Body of pancreas (tissue), 4 donors: ENCODE data around the gene RHOBTB3.

Source experiments
- POLR2A ChIP-seq, 3 donors: fragments of 450-650 bp; IDR thresholded peaks; one replicate each; pipeline ENCODE4 v1.6.1; 2016; ENCODE audit warnings: antibody characterized with exemption in 3 of 3, mild to moderate bottlenecking in 2 of 3
- TF ChIP-seq, protein P1 (sequence below), 7 experiments: fragments of 450-650 bp in 4 of 7; fragments of 200-600 bp in 3 of 7; sonication (generic) in 3 of 7; IDR thresholded peaks; one replicate each; pipeline ENCODE4 v1.5.1; 2016 to 2019; ENCODE audit warnings: antibody characterized with exemption in 7 of 7

DNA sequence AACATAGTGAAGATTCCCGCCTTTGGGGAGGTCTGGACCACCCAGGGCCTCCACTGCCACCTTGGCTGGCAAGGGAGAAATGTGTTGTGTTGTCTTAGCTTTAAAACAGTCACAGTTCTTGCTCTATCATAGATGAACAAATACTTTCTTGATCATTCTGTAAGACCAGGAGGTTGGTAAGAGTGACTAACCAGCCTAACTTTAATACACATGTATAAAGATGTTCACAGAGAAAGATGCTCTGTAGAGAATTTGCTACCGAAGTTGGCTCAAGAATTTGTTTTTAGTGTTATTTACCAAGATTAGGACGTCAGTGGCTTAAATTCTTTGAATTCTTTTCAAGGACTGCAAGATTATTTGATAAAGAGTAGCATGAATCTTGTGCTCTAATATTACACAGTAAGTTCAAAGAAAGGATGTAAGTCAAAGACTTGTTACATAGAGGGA is 63.0 kb downstream of the RHOBTB3 start:
- TF ChIP-seq, protein P1, sequence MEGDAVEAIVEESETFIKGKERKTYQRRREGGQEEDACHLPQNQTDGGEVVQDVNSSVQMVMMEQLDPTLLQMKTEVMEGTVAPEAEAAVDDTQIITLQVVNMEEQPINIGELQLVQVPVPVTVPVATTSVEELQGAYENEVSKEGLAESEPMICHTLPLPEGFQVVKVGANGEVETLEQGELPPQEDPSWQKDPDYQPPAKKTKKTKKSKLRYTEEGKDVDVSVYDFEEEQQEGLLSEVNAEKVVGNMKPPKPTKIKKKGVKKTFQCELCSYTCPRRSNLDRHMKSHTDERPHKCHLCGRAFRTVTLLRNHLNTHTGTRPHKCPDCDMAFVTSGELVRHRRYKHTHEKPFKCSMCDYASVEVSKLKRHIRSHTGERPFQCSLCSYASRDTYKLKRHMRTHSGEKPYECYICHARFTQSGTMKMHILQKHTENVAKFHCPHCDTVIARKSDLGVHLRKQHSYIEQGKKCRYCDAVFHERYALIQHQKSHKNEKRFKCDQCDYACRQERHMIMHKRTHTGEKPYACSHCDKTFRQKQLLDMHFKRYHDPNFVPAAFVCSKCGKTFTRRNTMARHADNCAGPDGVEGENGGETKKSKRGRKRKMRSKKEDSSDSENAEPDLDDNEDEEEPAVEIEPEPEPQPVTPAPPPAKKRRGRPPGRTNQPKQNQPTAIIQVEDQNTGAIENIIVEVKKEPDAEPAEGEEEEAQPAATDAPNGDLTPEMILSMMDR (IDR thresholded peaks at IDR 0.05), result no peak
- no peak for TF ChIP-seq POLR2A (IDR thresholded peaks at IDR 0.05)
